ENCODE measurements around the gene ITGBL1. TPM values are rescaled to one million over a fixed set of nuclear protein-coding genes. Genes with fewer than 3 reads are reported as not detected.

ITGBL1 gene, protein sequence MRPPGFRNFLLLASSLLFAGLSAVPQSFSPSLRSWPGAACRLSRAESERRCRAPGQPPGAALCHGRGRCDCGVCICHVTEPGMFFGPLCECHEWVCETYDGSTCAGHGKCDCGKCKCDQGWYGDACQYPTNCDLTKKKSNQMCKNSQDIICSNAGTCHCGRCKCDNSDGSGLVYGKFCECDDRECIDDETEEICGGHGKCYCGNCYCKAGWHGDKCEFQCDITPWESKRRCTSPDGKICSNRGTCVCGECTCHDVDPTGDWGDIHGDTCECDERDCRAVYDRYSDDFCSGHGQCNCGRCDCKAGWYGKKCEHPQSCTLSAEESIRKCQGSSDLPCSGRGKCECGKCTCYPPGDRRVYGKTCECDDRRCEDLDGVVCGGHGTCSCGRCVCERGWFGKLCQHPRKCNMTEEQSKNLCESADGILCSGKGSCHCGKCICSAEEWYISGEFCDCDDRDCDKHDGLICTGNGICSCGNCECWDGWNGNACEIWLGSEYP
- not detected in 2 replicates for total RNA-seq (2021; fragmentation: NEBNext Ultra II Directional; extraction: Animal tissue kit (Norgen Biotek cat#: 25700))
- not detected in 2 replicates for polyA plus RNA-seq (2011; rRNA removed)
- 0.04 TPM for polyA plus RNA-seq (2011; cell fraction: cytosol; rRNA removed)
- 0.21 TPM for polyA plus RNA-seq (2011; cell fraction: nucleus; rRNA removed)
- 0.13 TPM in 1 of 4 replicates, not detected in the others for polyA plus RNA-seq (2012, experiment 1 of 2)
- polyA plus RNA-seq (2012, experiment 2 of 2), result not detected
- polyA plus RNA-seq (2013, experiment 1 of 2), result 0.06 TPM
- 0.06 TPM for polyA plus RNA-seq (2013, experiment 2 of 2)
- polyA minus RNA-seq (2011; rRNA and poly(A)+ RNA removed), result 0.10 TPM in 1 of 2 replicates, not detected in the other
- polyA minus RNA-seq (2011; cell fraction: cytosol; rRNA and poly(A)+ RNA removed), result not detected
- polyA minus RNA-seq (2011; cell fraction: nucleus; rRNA and poly(A)+ RNA removed), result not detected
- long read RNA-seq, experiment 1, result 0 reads
- long read RNA-seq, experiment 2, result 0 reads

DNA sequence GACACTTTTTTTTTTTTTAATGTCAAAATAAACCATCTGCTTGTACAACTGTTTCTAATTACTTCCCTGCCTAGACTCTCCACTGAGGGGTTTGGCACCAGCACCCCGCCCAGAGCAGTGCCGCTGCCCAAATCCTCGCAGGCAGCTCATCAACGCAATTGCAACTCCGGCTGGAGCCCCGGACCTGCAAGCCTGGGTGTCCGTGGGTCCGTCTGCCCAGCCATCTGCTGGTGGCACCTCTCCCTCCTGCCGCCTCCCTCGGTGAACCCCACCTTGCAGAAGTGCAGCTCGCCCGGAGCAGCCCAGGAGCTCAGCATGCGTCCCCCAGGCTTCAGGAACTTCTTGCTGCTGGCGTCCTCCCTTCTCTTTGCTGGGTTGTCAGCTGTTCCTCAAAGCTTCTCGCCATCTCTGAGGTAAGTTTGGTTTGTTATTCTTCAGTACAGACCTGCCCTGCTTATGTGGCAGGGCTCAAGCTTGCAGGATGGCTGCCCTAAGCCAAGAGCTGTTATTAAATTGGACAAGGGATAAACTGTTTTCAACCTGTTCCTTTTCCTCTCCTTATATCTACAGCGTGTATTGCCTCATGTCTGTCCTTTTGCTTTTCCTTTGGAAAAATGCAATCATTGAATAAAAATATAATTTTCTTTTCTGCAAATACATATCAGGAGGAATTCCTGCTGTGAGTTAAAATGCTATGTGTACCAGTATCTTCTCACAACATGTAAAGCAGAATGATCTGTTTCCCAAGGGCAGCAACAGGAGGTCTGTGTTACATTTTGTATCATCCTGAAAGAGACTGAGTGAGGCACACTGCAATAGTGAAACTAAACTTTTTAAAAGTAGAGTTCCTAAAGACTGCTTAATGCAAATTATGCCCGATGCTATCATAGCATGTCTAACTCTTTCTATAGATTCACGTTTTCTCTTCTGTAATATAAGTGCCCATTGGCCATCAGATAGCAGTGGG is at the start of gene ITGBL1:
TSS of gene ITGBL1 (plus strand) at position 157 of the 967 bp plus-strand sequence. CDS start at position 316, 159 bp downstream.
- no peaks in the 10 kb centered on the region for H3K36me3 ChIP-seq (ENCODE audit: control insufficient read depth in 2 of 4, insufficient read depth in 4 of 4, low read length in 3 of 4)
- no peak within 1 kb of the TSS for H3K14ac ChIP-seq (ENCODE audit: insufficient read length)
- no peaks in the 10 kb centered on the region for H3K79me1 ChIP-seq (ENCODE audit: low read depth, low read length)
- H4K8ac ChIP-seq (ENCODE audit: extremely low read depth, insufficient read depth, low read length), result peak within 1 kb of the TSS; percentile 68; the same call in 1 of the 2 replicates
- no peak within 1 kb of the TSS for H2BK15ac ChIP-seq (ENCODE audit: low read length)
- H3K4me1 ChIP-seq (replicated peaks in 1 of 4; ENCODE audit: control insufficient read depth in 3 of 4, insufficient read depth in 4 of 4, low read length in 3 of 4), result peaks cover 0 to 10% (median 3%) of the 10 kb centered on the region in 4 experiments; a peak in 1 of 7 replicates
- ChIA-PET POLR2A (ENCODE audit: partially characterized antibody) (no interaction called here), CTCF (ENCODE audit: partially characterized antibody) (interaction anchor here (1.0 to 1.3 kb wide), 2 partner anchors 14 to 298 kb away, joined by 3 to 5 read pairs; no protein-coding TSS in a partner anchor)
- H3K18ac ChIP-seq (ENCODE audit: extremely low read depth, low read length), result no peak within 1 kb of the TSS
- no peak within 1 kb of the TSS for H3K4me3 ChIP-seq (ENCODE audit: extremely low read depth in 1 of 4, insufficient read depth in 2 of 4, low read depth in 3 of 4, low read length in 4 of 4)
- H2BK5ac ChIP-seq (ENCODE audit: low read depth, low read length), result no peak within 1 kb of the TSS
- H3K4me2 ChIP-seq (ENCODE audit: insufficient read depth in 1 of 2, low read depth in 2 of 2, low read length in 2 of 2), result no peak within 1 kb of the TSS
- no peak within 1 kb of the TSS for H3K27ac ChIP-seq (ENCODE audit: low read depth, low read length)
- no peak within 1 kb of the TSS for H2AK5ac ChIP-seq (ENCODE audit: low read depth, low read length)
- no peak within 1 kb of the TSS for H2BK120ac ChIP-seq (replicated peaks; ENCODE audit: low read depth, low read length)
- no peak within 1 kb of the TSS for H3K23ac ChIP-seq (ENCODE audit: insufficient read length)
- no peak for FAIRE-seq
- no peaks in the 10 kb centered on the region for H3K79me2 ChIP-seq (ENCODE audit: control insufficient read depth in 1 of 2, insufficient read depth in 2 of 2, low read length in 2 of 2)
- peak within 1 kb of the TSS; percentile 80; the same call in 1 of the 2 replicates for H2AFZ ChIP-seq (ENCODE audit: low read length)
- H2BK20ac ChIP-seq (ENCODE audit: low read length), result no peak within 1 kb of the TSS
- H3K27me3 ChIP-seq (replicated peaks in 1 of 4; ENCODE audit: control insufficient read depth in 3 of 4, extremely low read depth in 1 of 4, insufficient read depth in 3 of 4, low read length in 3 of 4), result no peaks in the 10 kb centered on the region
- no peak within 1 kb of the TSS for H3K56ac ChIP-seq (replicated peaks; ENCODE audit: insufficient read length, low read depth, low read length)
- H3K9ac ChIP-seq (replicated peaks in 1 of 4; ENCODE audit: extremely low read depth in 1 of 4, low read depth in 3 of 4, low read length in 3 of 4), result no peak within 1 kb of the TSS
- H3K4ac ChIP-seq (replicated peaks; ENCODE audit: insufficient read length, low read depth, low read length), result no peak within 1 kb of the TSS
- H3K23me2 ChIP-seq (ENCODE audit: low read depth, low read length), result no peaks in the 10 kb centered on the region
- H4K20me1 ChIP-seq (replicated peaks in 1 of 2; ENCODE audit: control insufficient read depth in 1 of 2, insufficient read depth in 2 of 2, low read length in 2 of 2), result no peaks in the 10 kb centered on the region
- DNase-seq (ENCODE audit: low read depth in 1 of 2, low spot score in 2 of 2), result no peak
- no peak within 1 kb of the TSS for H4K91ac ChIP-seq (replicated peaks; ENCODE audit: insufficient read length, low read length)
- H4K5ac ChIP-seq (ENCODE audit: insufficient read length, low read depth, low read length), result no peak within 1 kb of the TSS
- WGBS, 2 experiments (ENCODE audit: extremely low coverage in 1 of 2, insufficient coverage in 1 of 2, insufficient read length in 1 of 2, insufficient replicate concordance in 2 of 2, low coverage in 1 of 2, low lambda C conversion rate in 2 of 2, missing lambda C conversion rate in 1 of 2), result 87% methylated on average over 16 of the region's 18 CpGs; no CpG with 5 or more reads in 1 of the 2 experiments
- no peak within 1 kb of the TSS; the same call in 1 of the 2 replicates for H2BK12ac ChIP-seq (ENCODE audit: low read depth, low read length)
- H3K9me3 ChIP-seq (ENCODE audit: insufficient read depth in 2 of 2, low read depth in 1 of 2, low read length in 1 of 2), result no peaks in the 10 kb centered on the region
- TF ChIP-seq HDAC2 (IDR thresholded peaks at IDR 0.05; ENCODE audit: borderline replicate concordance in 1 of 2, low read depth in 2 of 2, low read length in 2 of 2), result no peak
- TF ChIP-seq BACH1 (IDR thresholded peaks at IDR 0.05; ENCODE audit: low read length), result no peak
- no peak for TF ChIP-seq SP1 (IDR thresholded peaks at IDR 0.05; ENCODE audit: low read depth, low read length)
- TF ChIP-seq SP2 (IDR thresholded peaks at IDR 0.05; ENCODE audit: low read length), result no peak
- TF ChIP-seq RBBP5 (IDR thresholded peaks at IDR 0.05; ENCODE audit: borderline replicate concordance, low read depth, low read length), result no peak
